Right lung (tissue), 5 donors: ENCODE data around the gene LLGL2. TPM values are rescaled to one million over a fixed set of nuclear protein-coding genes. Genes with fewer than 3 reads are reported as not detected.
"Not testable (repeated sequence)": the region's sequence is repeated elsewhere in the genome, so short reads cannot be mapped to it uniquely, and the experiment has no call there.

Experiments
- DNase-seq, 2 donors: peaks; one replicate each; pipeline ENCODE4 v3.0.0-alpha.2; 2013
- polyA plus RNA-seq, 5 donors: library from polyadenylated mRNA; unstranded; fragments of 120-200 nt; gene quantifications; one replicate each; pipeline versions ENCODE4 v1.2.1 to v1.2.3, GENCODE V29; 2013; ENCODE audit warnings: inconsistent platforms in 1 of 5, low replicate concordance in 1 of 5; ENCODE audit not compliant: insufficient read length in 5 of 5, insufficient read depth in 1 of 5

LLGL2 gene
- polyA plus RNA-seq, 5 donors, result 29.3 to 67.0 (median 49.0) TPM

DNA sequence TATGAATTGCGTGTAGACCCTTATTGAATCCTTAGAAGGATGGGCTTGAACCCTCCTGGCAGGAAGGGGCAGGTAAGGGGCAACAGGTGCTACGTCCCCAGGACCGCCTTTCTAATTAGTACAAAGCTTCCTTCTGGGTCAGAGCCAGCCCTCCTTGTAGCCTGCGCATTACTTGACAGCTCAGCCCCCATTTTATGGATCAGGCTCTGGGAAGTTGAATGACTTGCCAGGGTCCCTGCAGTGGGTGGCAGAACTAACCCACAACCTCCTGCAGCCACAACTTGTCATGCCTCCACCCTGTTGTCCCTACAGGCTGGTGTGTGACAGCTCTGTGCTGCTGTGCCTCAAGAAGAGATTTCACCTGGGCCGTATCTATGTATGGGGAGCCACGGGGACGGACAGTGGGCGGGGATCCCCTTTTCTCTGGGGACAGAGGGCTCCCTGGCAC is 64.8 kb downstream of the LLGL2 start:
- DNase-seq, result no peak

- no peak for DNase-seq
These were observed 65.6 kb downstream of the LLGL2 start for GRCh38 chr17:75590849-75591721.

GRCh38 chr17:75591722-75592302 is 66.3 kb downstream of the LLGL2 start:
- DNase-seq, result no peak

DNA sequence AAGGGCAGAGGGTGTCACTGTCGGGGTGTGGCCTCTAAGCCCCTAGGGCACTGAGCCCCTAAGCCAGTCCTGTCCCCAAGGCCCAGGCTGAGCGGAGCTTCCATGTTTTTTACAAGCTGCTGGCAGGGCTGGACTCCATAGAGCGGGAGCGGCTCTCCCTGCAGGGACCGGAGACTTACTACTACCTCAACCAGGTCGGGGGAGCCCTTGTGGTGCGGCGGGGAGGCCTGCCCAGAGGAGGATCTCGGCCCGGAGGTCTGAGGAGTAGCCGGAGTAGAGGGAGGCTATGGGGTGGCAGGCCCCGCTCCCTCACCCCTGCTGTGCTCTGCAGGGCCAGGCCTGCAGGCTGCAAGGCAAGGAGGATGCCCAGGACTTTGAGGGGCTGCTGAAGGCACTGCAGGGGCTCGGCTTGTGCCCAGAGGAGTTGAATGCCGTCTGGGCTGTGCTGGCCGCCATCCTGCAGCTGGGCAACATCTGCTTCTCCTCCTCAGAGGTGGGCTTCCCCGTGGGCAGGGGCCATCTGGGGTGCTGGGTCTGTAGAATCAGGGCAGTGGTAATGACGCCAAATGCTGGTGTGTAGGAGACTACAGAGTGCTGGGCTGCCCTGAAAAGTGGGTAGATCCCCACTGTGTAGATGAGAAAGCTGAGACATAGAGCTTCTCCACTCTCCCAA is 67.0 kb downstream of the LLGL2 start:
- DNase-seq, result no peak

GRCh38 chr17:75593430-75593829 is 67.9 kb downstream of the LLGL2 start:
- not testable (repeated sequence) for DNase-seq

GRCh38 chr17:75594499-75595283 is 69.2 kb downstream of the LLGL2 start:
- DNase-seq, result no peak

GRCh38 chr17:75595284-75595919 is 69.9 kb downstream of the LLGL2 start:
- DNase-seq, result no peak

DNA sequence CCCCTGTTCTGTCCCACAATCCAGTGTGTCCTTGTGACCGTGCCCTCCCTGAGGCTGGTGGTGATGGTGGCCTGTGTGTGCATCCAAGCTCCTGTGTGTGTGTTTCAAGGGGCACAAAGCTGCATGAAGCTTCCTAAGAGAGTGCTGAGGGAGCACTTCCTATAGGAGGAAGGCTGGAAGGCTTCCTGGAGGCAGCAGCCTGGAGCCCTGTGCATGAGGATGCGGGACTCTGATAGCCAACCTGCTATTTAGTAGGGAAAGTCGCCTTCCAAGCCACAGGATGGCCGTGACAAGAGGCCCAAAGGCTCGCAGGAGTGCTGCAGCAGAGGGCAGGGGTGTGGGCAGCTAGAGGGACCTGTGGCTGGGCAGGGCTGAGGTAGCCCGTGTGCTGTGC is 70.4 kb downstream of the LLGL2 start:
- DNase-seq, result no peak

GRCh38 chr17:75596320-75597087 is 71.0 kb downstream of the LLGL2 start:
- no peak for DNase-seq

DNA sequence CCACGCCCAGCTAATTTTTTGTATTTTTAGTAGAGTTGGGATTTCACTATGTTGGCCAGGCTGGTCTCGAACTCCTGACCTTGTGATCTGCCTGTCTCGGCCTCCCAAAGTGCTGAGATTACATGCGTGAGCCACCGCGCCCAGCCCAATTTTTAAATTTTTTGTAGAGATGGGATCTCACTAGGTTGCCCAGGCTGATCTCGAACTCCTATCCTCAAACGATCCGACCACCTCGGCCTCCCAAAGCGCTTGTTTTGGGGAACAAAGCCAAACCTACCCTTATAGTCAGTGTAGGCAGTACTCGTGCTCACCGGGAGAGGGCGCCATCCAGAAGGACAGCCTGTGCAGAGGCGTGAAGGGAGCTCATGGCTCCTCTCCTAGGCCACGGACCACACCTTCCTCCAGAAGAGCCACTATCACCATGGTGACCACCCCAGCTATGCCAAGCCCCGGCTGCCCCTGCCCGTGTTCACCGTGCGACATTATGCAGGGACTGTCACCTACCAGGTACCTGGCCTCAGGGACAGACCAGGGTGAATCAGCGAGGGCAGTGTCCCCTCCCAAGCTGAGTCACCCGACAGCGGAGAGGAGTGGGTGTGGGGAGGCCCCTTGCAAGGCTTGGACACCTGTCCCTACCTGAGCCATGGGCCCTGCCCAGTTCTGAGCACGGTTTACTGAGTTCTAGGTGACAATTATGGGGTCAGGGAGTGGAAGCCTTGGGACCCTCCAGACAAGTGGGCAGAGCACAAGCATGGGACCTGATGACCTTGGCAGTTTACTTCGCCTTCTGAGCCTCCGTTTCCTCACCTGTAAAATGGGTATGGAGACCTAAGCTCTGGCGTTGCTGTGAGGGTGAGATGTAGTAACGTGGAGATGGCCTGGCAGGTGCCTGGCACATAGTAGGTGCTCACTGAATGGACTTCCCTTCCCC is 75.8 kb downstream of the LLGL2 start:
- no peak for DNase-seq

GRCh38 chr17:75602644-75603043 is 77.1 kb downstream of the LLGL2 start:
- DNase-seq, result no peak

- no peak for DNase-seq
These were observed 77.6 kb downstream of the LLGL2 start for GRCh38 chr17:75603123-75603522.

DNA sequence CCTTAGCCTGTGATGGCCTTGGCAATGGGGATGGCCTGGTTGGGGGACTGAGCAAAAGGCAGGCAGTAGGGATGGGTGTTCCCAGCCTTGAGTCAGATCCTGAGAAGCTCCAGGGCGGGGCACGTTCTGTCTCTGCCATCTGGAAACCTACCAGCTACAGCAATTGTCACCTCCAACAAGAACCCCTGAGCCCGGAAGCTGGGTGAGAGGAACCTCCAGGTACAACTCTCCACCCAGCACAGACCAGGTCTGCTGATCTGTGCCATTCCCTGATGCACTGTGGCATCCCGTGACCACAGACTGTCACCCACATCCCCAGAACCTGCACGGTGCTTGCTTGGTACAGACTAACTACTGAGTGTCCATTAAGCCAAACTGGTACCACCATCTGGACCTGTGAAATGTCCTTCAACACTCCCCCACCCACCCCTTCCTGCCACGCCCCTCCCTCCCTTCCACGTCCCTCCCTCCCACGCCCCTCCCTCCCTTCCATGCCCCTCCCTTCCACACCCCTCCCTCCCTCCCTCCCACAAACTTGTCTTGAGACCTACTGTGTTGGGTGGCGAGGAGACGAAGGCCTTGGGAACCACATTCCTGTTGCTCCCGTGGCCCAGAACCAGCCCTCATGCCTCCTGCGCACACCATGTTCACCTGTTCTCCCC is 78.7 kb downstream of the LLGL2 start:
- no peak for DNase-seq

DNA sequence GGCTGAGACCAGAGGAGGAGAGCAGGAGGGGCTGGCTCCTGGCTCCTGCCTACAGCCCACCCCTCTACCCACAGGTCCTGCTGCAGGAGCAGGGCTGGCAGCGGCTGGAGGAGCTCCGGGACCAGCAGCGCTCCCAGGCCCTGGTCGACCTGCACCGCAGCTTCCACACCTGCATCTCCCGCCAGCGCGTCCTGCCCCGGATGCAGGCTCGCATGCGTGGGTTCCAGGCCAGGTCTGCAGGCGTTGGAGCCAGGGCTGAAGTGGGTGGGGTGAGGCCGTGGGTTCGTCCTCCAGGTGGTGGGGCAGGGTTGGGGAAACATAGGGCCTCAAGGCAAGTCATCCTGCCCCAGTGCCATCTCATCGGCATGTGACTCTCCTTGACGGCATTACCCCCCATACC is 80.3 kb downstream of the LLGL2 start:
- DNase-seq, result no peak

DNA sequence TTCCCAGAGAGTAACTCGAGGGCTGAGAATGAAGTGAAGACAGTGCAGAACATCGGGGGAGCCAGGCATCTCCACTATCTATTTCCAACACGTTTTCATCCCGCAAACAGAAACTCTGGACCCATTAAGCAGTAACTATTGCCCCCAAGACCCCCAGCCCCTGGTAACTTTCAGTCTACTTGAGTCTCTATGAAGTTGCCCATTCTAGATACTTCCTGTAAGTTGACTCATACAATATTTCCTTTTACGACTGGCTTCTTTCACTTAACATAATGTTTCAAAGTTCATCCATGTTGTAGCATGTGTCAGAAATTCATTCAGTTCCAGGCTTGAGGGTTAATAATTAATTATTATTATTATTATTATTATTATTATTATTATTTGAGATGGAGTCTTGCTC is 81.6 kb downstream of the LLGL2 start:
- no peak for DNase-seq

GRCh38 chr17:75610103-75610984 is 84.8 kb downstream of the LLGL2 start:
- DNase-seq, result no peak

DNA sequence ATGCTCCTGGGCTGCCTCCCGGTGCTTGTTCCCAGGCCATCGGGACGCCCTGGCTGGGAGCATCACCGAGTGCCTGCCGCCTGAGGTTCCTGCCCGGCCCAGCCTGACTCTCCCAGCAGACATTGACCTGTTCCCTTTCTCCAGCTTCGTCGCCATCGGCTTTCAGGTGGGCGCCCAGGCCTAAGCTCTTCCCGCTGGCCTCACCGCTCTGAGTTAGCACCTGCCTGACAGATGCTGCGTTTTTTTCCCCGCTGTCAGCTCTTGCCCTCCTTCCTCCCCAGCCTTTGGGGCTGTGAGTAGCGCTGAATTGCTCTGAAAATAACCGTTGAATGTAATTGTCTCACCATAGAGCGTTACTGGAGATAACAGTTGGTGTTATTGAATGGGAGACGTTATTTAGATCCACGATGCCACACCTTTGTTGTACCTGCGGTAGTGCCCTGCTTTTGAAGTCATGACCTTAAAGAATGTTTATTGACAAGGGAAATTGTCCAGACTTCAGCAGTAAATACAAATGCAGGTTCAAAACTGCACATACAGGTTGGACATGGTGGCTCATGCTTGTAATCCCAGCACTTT is 86.4 kb downstream of the LLGL2 start:
- no peak for DNase-seq
